ENCODE results near the gene ANXA8. TPM values are rescaled to one million over a fixed set of nuclear protein-coding genes. Genes with fewer than 3 reads are reported as not detected.
A peak's percentile ranks its signal among the peaks of the same experiment; 100 is the strongest.

The ANXA8 gene
- total RNA-seq, 1 donor from 2014 or later, result 0.30 TPM

- no peak for DNase-seq (ENCODE audit: low read depth)
Observed at GRCh38 chr10:47449102-47449978, 34.6 kb downstream of the ANXA8 start.

DNA sequence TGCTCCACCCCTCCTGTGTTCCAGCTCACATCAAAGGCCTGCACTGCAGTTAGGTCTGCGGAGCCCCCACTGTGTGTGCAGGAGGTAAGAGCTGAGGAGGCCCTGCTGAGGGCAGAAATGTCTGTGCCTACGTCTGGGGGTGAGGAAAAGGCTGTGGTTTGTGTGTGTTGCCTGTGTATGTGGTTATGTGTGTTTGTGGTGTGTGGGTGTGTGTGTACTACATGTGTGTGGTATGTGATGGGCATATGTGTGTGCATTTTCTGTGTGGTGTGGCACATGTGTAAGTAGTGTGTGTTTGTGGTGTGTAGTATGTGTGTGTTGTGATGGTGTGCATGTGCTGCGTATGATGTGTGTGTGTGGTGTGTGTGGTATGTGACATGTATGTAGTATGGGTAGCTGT lies 36.2 kb downstream of the ANXA8 start:
- no peak for DNase-seq (ENCODE audit: low read depth)

DNA sequence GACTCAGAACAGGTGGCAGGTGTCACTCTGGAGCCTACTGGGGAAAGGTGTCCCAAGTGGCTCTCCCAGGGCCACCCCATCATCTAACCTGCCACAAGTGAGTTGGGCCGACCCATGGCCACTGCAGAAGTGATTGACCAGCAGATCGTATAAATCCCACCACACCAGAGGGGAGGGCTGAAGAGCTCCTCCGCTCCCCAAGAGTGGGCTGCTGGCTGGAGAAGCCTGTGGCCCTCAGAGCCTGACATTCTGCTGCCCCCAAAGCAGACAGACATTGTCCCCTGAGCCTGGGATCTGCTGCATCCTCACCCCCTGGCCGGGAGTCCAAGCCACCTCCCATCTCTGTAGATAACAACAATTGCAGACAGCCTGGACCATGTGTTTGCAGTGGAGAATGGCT lies 36.7 kb downstream of the ANXA8 start:
- DNase-seq (ENCODE audit: low read depth), result no peak

GRCh38 chr10:47445720-47446119 lies 38.2 kb downstream of the ANXA8 start:
- DNase-seq (ENCODE audit: low read depth), result no peak

- no peak for DNase-seq (ENCODE audit: low read depth)
Observed at GRCh38 chr10:47444047-47444446, 39.9 kb downstream of the ANXA8 start.

DNA sequence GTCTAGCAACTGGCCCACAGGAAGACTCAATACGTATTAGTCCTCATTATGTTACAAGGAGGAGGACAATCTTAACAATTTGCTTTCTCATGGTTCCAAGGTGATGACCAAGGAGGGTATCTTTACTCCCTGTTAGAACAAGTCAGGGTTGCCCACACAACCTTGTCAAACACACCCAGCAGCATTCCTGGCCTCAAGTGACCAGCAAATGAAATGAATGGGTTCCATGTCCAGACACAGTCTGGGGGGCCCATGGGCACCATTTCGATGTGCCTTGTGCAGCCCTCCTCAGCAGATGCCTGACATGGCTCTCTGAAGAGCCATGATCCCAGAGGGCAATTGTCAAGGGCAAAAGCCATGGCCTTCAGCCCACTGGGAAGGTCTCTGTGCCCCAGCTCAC lies 40.8 kb downstream of the ANXA8 start:
- no peak for DNase-seq (ENCODE audit: low read depth)

- no peak for DNase-seq (ENCODE audit: low read depth)
Observed at GRCh38 chr10:47442351-47442750, 41.6 kb downstream of the ANXA8 start.

DNA sequence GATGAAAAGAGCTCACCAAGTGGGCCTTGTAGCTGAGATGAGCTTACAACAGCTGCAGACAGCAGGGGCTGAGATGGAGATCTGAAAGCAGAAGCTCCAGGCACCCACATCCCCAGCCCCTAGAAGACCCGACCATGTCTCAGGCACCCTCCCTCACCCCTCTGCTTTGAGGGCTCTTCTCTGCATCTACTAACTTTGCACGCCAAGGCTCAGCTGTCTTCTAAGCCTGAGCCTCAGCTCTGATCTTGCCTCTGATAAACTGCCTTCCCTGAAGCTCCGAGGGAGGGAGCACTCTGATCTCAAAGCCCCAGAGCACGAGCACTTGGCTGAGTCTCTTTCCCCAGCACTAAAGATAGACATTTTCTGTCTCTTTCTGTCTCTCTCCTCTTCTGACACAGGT lies 42.0 kb downstream of the ANXA8 start:
- no peak for DNase-seq (ENCODE audit: low read depth)

- DNase-seq (ENCODE audit: low read depth), result no peak
Observed at GRCh38 chr10:47440207-47440606, 43.7 kb downstream of the ANXA8 start.

GRCh38 chr10:47438857-47439474 lies 44.9 kb downstream of the ANXA8 start:
- peak; percentile 73 for DNase-seq (ENCODE audit: low read depth)

DNA sequence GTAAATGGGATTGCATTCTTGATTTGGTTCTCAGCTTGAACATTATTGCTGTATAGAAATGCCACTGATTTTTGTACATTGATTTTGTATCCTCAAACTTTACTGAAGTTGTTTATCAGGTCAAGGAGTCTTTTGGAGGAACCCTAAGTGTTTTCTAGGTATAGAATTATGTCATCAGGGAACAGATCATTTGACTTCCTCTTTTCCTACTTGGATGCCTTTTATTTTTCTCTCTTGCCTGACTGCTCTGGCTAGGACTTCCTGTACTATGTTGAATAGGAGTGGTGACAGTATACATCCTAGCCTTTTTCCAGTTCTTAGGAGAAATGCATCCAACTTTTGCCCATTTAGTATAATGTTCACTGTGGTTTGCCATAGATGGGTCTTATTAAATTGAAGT lies 48.8 kb downstream of the ANXA8 start:
- DNase-seq (ENCODE audit: low read depth), result no peak

DNA sequence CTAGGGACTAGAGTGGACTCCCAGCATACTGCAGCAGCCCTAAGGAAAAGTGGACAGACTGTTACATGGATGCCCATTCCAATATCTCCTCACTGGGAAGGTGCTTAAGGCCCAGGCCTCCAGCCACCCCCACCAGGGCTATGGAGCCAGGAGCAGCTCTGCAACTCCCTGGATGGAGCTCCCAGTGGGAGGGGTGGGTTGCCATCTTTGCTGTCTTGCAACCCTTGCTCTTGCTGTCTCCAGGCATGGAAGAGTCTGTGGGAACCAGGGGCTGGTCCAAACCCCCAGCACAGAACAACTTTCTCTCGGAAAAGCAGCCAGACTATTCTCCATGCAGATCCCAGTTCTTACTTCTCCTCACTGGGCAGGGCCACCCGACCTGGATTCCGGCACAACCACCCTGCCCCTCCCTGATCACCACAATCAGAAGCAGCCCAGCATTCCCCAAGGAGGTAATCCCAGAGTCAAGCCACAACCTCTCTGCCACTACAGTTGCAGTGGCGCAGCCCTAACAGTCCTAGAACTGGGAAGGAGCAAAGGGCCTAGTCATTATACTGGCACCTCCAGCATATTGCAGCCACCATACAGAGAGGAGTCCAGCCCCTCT lies 58.0 kb downstream of the ANXA8 start:
- DNase-seq (ENCODE audit: low read depth), result no peak

GRCh38 chr10:47424231-47424630 lies 59.7 kb downstream of the ANXA8 start:
- DNase-seq (ENCODE audit: low read depth), result no peak

DNA sequence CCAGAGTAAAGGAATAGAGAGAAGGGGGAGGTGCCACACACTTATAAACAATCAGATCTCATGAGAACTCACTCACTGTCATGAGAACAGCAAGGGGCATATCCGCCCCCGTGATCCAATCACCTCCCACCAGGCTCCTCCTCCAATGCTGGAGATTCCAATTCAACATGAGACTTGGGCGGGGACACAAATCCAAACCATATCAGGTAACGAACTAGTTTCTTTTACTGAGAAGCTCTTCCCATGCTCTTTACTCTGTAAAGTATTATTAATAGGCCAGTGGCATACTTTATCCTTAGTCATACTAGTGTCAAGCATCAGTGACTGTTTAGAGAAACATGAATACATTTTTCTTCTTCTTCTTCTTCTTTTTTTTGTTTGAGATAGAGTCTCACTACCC lies 60.4 kb downstream of the ANXA8 start:
- peak; percentile 11 for DNase-seq (ENCODE audit: low read depth)

DNA sequence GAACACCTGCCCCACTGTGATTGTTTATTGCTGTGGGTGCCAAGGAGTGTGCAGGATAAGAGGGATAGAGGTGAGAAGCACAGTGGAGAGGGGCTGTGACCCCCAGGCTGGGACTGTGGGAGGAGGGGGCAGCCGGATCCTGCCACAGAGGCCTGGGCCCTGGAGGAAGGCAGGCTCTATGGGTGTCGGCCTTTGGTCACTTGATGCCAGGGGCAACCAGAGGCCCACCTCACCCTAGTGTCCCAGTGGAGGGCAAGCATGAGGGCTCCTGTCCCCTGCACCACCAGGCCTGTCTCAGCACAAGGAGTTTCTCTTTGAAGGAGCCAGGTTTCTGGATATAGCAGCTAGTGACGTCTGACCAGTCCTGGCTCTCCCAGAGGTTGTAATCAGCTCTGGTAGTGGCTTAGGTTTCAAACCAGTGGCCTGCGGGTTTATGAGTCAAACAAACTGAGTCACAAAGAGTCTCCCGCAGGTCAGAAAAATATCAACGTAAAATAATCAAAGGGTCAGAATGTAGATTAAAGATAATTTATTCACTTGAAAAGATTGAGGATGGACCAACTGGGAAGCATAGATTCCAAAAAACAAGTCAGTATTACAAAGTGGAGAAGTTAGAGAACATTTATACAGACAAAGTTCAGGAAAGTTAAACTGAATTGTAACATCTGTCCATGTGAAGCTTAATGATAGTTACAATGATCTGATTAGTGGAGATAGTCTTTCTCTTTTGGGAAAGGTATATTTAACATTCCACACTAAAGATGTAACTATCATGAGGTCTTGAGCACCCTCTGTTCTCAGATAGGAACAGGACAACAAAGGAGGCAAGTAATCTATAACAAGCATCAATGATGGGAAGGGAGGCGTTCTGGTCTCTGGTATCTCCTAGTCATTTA lies 62.6 kb downstream of the ANXA8 start:
- DNase-seq (ENCODE audit: low read depth), result peak; percentile 34

DNA sequence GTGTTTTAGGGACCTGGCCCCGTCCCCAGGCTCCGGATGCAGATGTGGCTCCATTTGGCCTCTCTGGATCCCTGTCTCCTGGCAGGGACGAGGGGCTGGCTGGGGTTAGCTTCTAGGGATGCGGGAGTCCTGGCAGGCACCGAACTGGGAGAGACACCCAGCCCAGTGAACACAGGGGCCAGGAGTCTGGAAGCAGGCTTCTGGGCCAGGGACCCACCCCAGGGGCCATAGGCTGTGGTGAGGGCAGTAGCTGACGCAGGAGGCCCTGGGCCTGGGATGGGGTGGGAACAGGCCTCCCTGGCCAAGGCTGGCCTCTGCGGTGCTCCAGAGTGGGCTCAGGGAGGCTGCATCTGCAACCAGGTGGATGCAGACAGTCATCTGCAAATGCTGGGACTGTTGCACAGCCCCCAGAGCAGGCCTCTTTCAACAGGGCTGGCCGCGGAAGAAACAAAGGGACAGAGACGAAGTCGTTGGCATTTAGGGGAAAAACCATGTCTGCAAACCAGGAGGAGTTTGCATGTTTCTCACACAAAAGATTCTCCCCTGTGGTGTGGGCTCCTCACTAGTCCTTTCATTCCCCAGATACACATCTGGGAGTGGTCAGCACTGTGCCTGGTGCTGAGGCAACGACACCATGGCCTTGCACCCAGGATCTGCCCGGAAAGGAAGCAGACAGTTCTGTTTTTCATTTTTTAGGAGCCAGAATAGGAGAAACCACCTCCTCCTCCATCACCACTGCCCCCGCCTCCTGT lies 63.4 kb downstream of the ANXA8 start:
- no peak for DNase-seq (ENCODE audit: low read depth)

DNA sequence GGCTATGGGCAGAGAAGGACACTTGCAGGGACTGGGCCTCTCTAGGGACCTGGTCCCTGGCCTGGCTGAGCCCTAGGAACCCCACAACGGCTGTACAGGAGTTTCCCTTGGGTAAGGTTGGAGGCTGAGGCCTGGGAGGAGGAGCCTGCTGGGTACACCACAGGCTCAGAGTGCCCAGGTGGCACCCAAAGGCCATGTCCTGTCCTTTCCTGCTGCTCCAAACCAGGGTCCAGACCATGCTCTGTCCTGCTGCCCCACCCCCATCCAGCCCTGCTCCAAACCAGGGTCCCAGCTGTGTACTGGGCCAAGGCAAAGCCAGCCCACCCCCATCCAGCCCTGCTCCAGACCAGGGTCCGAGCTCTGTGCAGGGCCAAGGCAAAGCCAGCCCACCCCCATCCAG lies 64.5 kb downstream of the ANXA8 start:
- no peak for DNase-seq (ENCODE audit: low read depth)

- DNase-seq (ENCODE audit: low read depth), result no peak
Observed at GRCh38 chr10:47418966-47419365, 64.9 kb downstream of the ANXA8 start.

- DNase-seq (ENCODE audit: low read depth), result no peak
Observed at GRCh38 chr10:47418321-47418720, 65.6 kb downstream of the ANXA8 start.

All from renal cortical epithelial cell (primary cell).